Smooth muscle cell of the brain vasculature (primary cell): Measurements from ENCODE around the gene ACSF3.
"Not testable (repeated sequence)": the region's sequence is repeated elsewhere in the genome, so short reads cannot be mapped to it uniquely, and the experiment has no call there.

Source experiments
- DNase-seq: peaks from one replicate; pipeline ENCODE4 v3.0.0-alpha.2; 2012; ENCODE audit warnings: low read depth, low spot score

Gene ACSF3

DNA sequence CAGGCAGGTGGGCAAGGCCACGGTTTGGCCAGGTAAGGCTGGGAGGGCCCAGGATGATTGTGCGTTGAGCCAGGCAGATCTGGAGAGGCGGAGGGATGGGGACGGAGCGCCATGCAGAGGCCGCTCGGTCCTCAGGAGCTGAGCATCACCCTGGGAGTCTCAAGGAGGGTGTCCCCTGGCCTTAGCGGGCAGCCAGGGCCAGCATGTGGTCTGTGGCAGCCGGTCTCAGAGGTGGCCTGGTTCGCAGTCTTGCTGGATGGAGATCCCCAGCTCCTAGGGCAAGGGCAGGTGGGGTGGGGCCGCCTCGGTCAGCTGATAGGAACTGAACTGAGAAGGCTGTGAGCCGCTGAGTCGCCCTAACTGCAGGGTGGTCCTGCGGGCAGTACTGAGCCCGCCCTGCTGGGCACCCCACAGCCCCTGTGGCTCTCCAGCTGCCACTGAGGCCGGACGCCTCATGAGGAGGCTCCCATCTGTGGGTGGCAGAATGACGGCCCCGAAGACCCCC lies 66.2 kb downstream of the ACSF3 start:
- DNase-seq, result no peak

DNA sequence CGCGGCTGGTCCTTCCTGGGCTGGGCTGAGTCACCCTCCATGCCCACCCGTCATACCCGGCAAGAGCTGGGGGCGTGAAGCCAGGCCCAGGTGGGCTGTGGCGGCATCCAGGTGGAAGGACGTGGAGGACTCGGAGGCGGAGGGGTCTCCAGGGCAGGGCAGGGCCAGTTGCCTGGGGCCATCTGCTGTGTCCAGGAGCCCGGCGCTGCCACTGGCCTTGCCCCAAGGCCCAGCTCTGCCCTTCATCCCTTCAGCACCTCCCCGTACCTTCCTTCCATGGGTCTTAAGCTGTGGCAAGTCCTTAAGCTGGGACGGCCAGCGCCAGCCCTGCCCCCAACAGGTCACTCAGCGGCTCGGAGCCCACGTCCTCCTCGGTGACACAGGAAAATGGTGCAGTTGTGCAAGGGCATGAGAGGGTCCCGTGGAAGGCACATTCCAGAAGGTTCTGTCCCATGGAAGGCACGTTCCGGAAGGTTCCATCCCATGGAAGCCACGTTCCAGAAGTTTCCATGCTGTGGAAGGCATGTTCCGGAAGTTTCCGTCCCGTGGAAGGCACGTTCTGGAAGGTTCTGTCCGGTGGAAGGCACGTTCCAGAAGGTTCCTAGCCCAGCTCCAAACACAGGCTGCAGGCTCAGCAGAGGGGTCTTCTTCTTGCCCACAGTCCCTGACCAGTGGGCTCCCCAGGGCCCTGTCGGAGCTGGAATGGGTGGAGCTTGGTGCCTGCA lies 67.5 kb downstream of the ACSF3 start:
- no peak for DNase-seq

- no peak for DNase-seq
Observed at GRCh38 chr16:89161763-89162713, 68.4 kb downstream of the ACSF3 start.

- DNase-seq, result no peak
Observed at GRCh38 chr16:89163297-89163696, 69.6 kb downstream of the ACSF3 start.

DNA sequence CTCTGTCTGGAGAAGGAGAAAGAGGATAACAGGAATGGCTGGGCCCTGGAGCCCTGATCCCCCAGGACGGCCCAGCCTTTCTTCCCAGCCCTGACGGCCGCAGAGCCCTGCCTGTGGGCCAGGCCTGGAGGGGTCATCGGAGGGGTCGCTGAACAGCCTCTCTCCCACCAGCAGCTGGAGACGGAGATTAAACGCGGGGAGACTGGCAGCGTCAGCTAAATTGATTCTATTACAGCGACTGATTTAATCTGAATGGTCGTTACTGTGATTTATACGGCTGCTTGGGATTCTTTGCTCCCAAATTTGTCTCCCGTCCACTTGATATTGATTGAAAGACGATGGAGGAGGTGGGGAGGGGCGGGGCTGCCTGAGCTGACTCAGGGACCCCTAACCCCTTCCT lies 70.8 kb downstream of the ACSF3 start:
- DNase-seq, result no peak

DNA sequence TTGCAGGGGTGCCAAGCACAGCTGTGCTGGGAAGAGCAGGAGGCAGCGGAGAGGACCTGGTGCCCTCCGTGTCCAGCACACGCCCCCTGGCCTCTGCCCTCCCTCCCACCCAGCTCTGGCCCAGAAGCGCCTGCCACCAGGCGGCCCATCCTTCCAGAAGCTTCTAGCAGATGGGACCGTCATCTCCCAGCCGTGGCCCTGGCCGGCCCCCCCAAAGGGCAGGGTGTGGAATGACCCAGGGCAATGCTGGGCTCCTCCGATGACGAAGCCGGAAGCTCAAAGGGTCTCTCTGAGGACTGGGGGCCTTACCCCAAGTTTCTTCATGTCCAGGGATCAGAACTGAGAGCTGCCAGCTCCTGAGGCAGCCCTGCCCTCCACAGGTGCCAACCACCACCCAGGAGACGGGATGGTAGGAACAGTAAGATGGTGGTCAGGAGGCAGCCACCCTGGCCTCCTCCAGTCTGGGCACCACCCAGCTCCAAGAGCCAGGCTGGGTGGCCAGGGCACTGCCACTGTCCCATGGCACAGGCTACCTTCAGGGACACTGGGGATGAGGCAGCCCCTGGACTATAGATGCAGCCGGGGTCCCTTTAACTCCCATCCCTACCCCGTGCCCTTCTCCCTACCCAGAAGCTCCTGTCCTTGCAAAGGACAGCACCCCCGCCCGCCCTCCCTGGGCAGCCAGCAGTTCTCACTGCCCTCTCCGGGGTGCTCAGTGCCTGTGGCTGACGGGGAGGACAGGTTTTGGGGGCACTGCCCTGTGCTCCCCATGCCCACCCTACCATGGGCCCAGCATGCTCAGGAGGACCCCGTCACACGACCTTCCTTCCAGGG lies 71.4 kb downstream of the ACSF3 start:
- DNase-seq, result no peak

GRCh38 chr16:89165681-89165979 lies 72.0 kb downstream of the ACSF3 start:
- not testable (repeated sequence) for DNase-seq

- no peak for DNase-seq
Observed at GRCh38 chr16:89166696-89167424, 73.2 kb downstream of the ACSF3 start.

DNA sequence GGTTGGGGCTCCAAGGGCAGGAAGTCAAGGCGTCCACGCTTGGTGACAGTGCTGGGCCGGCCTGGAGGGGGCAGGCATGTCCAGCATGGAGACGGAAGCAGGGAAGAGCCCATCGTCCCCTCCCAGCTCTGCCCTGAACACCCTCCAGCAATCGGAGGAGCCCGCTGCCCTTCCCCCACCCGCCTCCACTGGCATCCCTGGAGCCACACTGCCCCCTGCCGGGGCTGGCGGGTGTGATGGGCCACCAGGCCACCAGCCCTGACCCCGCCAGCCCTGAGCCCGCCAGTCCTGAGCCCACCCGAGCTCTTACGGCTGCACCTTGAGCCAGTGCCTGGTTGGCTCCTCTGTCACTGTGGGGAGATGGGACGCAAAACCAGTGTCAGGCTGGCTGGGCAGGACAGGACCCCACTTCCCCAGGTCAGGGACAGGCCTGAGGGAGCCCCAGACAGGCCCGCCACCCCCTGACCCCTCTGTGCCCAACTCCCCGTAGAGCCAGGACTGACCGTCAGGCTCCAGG lies 73.8 kb downstream of the ACSF3 start:
- peak; percentile 26 for DNase-seq

DNA sequence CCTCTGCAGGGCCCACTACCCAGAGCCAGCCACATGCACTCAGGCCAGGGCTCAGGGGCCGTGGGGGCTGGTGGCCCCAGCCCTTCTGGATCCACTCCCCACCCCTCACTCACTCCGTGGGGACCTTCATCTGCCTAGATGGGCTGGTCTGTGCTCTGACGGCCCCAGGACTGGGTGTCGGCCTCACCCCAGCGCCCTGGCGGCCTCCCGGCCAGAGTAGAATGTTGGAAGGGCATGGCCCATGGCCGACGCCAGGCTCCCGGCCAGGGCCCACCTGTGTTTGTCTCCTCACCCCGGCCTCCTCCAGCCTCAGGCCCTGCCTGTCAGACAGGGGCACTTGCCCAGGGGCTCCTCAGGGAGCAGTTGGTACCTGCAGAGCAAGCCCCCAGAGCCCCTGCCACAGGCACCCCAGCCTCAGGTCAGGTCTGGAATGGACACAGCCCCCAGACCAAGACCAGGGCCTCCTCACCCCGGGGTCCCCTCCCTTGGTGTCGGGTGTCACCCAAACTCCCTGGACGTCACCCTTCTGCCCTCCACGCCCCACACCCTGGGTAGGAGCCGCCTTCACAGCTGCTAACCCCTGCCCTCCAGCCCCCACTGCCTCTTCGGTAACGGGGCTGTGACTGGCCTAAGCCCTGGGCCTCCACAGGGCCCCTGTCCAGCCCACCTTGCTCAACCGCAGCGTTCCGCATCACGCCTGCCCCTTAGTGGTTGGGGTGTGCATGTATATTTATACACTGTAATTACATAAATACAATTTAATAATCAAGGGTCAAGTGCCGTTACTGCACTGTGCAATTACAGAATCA lies 74.9 kb downstream of the ACSF3 start:
- DNase-seq, result no peak

GRCh38 chr16:89169778-89170177 lies 76.1 kb downstream of the ACSF3 start:
- no peak for DNase-seq

- no peak for DNase-seq
Observed at GRCh38 chr16:89170346-89171215, 76.9 kb downstream of the ACSF3 start.

DNA sequence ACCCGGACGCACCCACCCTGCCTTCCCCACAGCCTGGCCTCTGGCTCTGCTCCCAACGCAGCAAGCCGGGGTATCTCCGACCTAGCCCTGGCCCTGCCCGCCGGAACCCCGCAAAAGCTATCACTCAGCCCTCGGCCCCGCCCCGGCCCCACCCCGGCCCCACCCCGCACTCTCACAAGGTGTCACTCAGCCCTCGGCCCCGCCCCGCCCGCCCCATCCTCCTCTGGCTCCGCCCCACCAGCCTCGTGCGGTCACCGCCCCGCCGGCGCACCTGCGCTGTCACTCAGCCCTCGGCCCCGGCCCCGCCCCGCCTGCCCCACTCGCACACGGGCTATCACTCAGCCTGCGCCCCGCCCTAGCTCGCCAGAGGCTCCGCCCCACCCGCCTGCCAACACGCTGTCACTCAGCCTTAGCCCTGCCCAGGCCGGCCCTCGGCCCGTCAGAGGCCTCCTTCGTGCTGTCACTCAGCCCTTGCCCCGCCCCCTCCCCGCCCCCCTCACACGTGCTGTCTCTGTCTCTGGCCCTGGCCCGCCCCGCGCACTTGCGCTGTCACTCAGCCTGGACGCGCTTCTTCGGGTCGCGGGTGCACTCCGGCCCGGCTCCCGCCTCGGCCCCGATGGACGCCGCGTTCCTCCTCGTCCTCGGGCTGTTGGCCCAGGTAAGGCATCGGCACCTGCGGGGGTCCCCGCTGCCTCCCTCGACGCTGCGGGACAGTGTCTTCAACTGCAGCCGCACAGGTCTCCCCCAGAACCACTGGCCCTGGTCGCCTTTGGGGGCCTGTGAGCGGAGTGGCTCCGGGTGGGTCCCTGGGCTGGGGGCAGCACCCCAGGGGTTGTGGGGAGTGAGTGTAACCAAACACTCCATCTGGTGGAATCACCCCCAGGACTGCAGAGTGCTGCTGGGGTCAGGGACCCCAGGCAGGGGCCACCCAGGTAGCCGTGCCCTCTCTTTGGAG lies 77.8 kb downstream of the ACSF3 start, which contains the start of gene CDH15:
Gene CDH15 (plus strand): TSS at position 533 of the 955 bp plus-strand sequence. CDS start 84 bp downstream, at position 617.
- peak; percentile 36 for DNase-seq

- no peak for DNase-seq
Observed at GRCh38 chr16:89172171-89172527, 78.5 kb downstream of the ACSF3 start.

GRCh38 chr16:89172528-89173173 lies 79.0 kb downstream of the ACSF3 start:
- DNase-seq, result no peak

DNA sequence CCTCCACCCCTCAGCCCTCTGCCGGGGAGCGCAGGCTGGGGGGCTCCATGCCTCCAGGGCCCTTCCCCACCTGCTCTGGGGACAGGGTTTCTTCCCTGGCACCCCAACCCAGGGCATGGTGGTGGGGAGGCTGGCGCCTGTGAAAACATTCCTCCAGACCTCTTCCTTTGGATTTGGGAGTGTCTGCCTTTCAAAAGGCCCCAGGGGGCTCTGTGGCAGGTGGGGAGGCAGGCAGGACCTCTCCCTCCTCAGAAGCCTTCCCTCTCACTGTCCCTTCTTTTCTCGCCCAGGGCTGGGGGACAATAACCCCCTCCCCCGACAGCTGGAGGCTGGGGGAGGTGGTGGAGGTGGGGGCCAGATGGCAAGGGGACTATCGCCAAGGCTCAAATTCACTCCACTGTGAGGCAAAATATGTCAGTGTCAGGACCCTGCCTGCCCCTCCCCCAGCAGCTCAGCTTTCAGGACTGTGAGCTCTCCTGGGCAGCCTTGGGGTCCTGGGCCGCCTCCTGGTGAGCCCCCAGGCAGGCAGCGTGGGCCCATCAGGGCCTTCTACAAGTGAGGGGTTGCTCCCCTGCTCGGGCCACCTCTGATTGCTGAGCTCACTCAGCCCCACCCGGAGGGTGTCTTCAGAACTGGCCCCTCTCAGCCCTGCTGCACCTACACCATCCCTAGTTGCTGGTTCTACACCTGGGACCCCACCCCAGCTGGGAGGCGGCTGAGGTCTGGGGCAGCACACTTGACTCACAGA lies 79.7 kb downstream of the ACSF3 start:
- DNase-seq, result no peak
